CD14-positive monocyte (primary cell): ENCODE results near the gene NPM1. TPM values are rescaled to one million over a fixed set of nuclear protein-coding genes. Genes with fewer than 3 reads are reported as not detected.
"Not testable (repeated sequence)": the region's sequence is repeated elsewhere in the genome, so short reads cannot be mapped to it uniquely, and the experiment has no call there.

Experiments
- DNase-seq, 3 donors: peaks; one replicate each; pipeline ENCODE4 v3.0.0-alpha.2; 2011 to 2022
- H2AFZ ChIP-seq: 2 replicates; pipeline ENCODE4 v1.6.0; 2012; ENCODE audit warnings: mild to moderate bottlenecking, low read depth, low read length, inconsistent platforms; ENCODE audit not compliant: insufficient read depth, poor library complexity, severe bottlenecking
- H3K27ac ChIP-seq, 2 donors: 1 replicate in 1 of 2; 2 replicates in 1 of 2; pipeline ENCODE4 v1.5.1; 2012 to 2013; ENCODE audit warnings: low read length in 2 of 2, control low read depth in 1 of 2, inconsistent platforms in 1 of 2, low read depth in 1 of 2, mild to moderate bottlenecking in 1 of 2
- H3K27me3 ChIP-seq, 2 donors: one replicate each; pipeline versions ENCODE4 v1.6.0 to v1.6.1; 2011 to 2013; ENCODE audit warnings: low read length in 2 of 2; ENCODE audit not compliant: control insufficient read depth in 2 of 2, insufficient read depth in 2 of 2
- H3K36me3 ChIP-seq, 2 donors: replicated peaks in 1 of 2; 1 replicate in 1 of 2; 2 replicates in 1 of 2; pipeline versions ENCODE4 v1.5.1 to v1.6.1; 2012 to 2013; ENCODE audit warnings: low read length in 2 of 2, control low read depth in 1 of 2, inconsistent platforms in 1 of 2, mild to moderate bottlenecking in 1 of 2; ENCODE audit not compliant: insufficient read depth in 2 of 2, control insufficient read depth in 1 of 2
- H3K4me1 ChIP-seq, 2 donors: 1 replicate in 1 of 2; 2 replicates in 1 of 2; pipeline versions ENCODE4 v1.5.1 to v1.6.1; 2012 to 2013; ENCODE audit warnings: low read length in 2 of 2, control low read depth in 1 of 2, inconsistent platforms in 1 of 2, mild to moderate bottlenecking in 1 of 2, moderate library complexity in 1 of 2; ENCODE audit not compliant: insufficient read depth in 2 of 2, control insufficient read depth in 1 of 2
- H3K4me2 ChIP-seq: replicated peaks from 2 replicates; pipeline ENCODE3; 2012; ENCODE audit warnings: low read length, moderate library complexity, mild to moderate bottlenecking; ENCODE audit not compliant: poor library complexity, severe bottlenecking; ENCODE audit errors: extremely low read depth
- H3K4me3 ChIP-seq, 3 experiments: fragments of 200-600 bp in 1 of 3; sonication (generic) in 1 of 3; replicated peaks in 1 of 3; 1 replicate in 2 of 3; 2 replicates in 1 of 3; pipeline ENCODE4 v1.5.1; 2011 to 2013; ENCODE audit warnings: low read length in 3 of 3, mild to moderate bottlenecking in 3 of 3, control low read depth in 2 of 3, low read depth in 2 of 3, inconsistent platforms in 1 of 3, moderate library complexity in 1 of 3
- H3K79me2 ChIP-seq: 2 replicates; pipeline ENCODE4 v1.6.0; 2012; ENCODE audit warnings: mild to moderate bottlenecking, control low read depth, inconsistent platforms, low read length, moderate library complexity; ENCODE audit not compliant: insufficient read depth
- H3K9ac ChIP-seq: 2 replicates; pipeline ENCODE4 v1.6.0; 2017; ENCODE audit warnings: low read length, mild to moderate bottlenecking; ENCODE audit not compliant: insufficient read depth, poor library complexity, severe bottlenecking
- H3K9me3 ChIP-seq, 2 donors: replicated peaks in 1 of 2; 1 replicate in 1 of 2; 2 replicates in 1 of 2; pipeline versions ENCODE4 v1.5.1 to v1.6.1; 2012 to 2013; ENCODE audit warnings: low read length in 2 of 2, control low read depth in 1 of 2; ENCODE audit not compliant: control insufficient read depth in 1 of 2, insufficient read depth in 1 of 2
- H4K20me1 ChIP-seq: 2 replicates; pipeline ENCODE4 v1.6.0; 2012; ENCODE audit warnings: mild to moderate bottlenecking, low read length, control low read depth, moderate library complexity; ENCODE audit not compliant: insufficient read depth
- H3K27ac Mint-ChIP-seq, 7 donors: one replicate each; pipeline ENCODE4 v1.8.0; 2020; ENCODE audit warnings: mild to moderate bottlenecking in 7 of 7, mixed read lengths in 7 of 7, moderate library complexity in 6 of 7, inconsistent platforms in 2 of 7
- H3K27me3 Mint-ChIP-seq, 3 donors: one replicate each; pipeline ENCODE4 v1.8.0; 2021 to 2022; ENCODE audit warnings: low read depth in 3 of 3, mild to moderate bottlenecking in 3 of 3, mixed read lengths in 3 of 3, moderate library complexity in 3 of 3, inconsistent platforms in 1 of 3
- H3K36me3 Mint-ChIP-seq, 2 donors: one replicate each; pipeline ENCODE4 v1.8.0; 2020; ENCODE audit warnings: mixed read lengths in 2 of 2, inconsistent platforms in 1 of 2, mild to moderate bottlenecking in 1 of 2
- H3K4me1 Mint-ChIP-seq: one replicate; pipeline ENCODE4 v1.8.0; 2020; ENCODE audit warnings: mild to moderate bottlenecking, mixed read lengths
- H3K4me3 Mint-ChIP-seq, 2 donors: one replicate each; pipeline ENCODE4 v1.8.0; 2020; ENCODE audit warnings: mild to moderate bottlenecking in 2 of 2, mixed read lengths in 2 of 2, moderate library complexity in 1 of 2
- H3K9me3 Mint-ChIP-seq, 7 donors: one replicate each; pipeline ENCODE4 v1.8.0; 2020 to 2022; ENCODE audit warnings: mixed read lengths in 7 of 7, mild to moderate bottlenecking in 6 of 7, moderate library complexity in 6 of 7, inconsistent platforms in 2 of 7
- WGBS: methylation state at CpG from one replicate; pipeline ENCODE4 v1.1.5; 2013; ENCODE audit warnings: missing lambda C conversion rate; ENCODE audit not compliant: insufficient coverage; 5-methylcytosine and 5-hydroxymethylcytosine counted together
- intact Hi-C, 2 donors: fragments of 100-400 bp; cut with micrococcal nuclease; formaldehyde crosslinking; loops; one replicate each; pipeline versions ENCODE4 v1.15.0 to v1.15.1; 2023
- polyA plus RNA-seq, 3 donors: library from polyadenylated mRNA; depleted of rRNA in 1 of 3; unstranded in 2 of 3; stranded (reverse) in 1 of 3; fragments of 300-500 nt in 2 of 3; fragments of >200 nt in 1 of 3; fragmentation: Illumina TruSeq in 2 of 3; gene quantifications; 1 replicate in 2 of 3; 2 replicates in 1 of 3; pipeline ENCODE4 v1.2.3, GENCODE V29; 2012 to 2021
- TF ChIP-seq, protein P1 (sequence below): fragments of 200-600 bp; IDR thresholded peaks from one replicate; pipeline ENCODE4 v1.8.0; 2022; ENCODE audit warnings: antibody characterized with exemption, mild to moderate bottlenecking

NPM1 gene
- polyA plus RNA-seq, 3 donors = 102 to 191 (median 188) TPM

DNA sequence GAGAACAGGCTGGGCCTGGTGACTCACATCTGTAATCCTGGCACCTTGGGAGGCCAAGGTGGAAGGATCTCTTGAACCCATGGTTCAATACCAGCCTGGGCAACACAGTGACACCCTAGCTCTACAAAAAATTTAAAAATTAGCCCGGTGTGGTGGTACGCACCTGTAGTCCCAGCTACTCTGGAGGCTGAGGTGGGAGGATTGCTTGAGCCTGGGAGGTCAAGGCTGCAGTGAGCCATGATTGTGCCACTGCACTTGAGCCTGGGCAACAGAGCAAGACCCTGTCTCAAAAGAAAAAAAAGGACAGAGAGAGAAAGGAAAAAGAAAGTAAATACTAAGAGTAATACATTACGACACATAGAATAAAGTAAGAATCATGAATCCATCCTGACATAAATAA, 24.4 kb upstream of the NPM1 start:
- H2AFZ ChIP-seq, H3K27me3 ChIP-seq, H3K9ac ChIP-seq, H3K36me3 Mint-ChIP-seq, H3K27ac Mint-ChIP-seq, H3K4me3 Mint-ChIP-seq, DNase-seq, intact Hi-C loops, H3K4me3 ChIP-seq, H3K4me2 ChIP-seq, H3K9me3 ChIP-seq, H3K27ac ChIP-seq, H3K9me3 Mint-ChIP-seq, H3K36me3 ChIP-seq, H3K79me2 ChIP-seq, H4K20me1 ChIP-seq: not testable (repeated sequence)
- Mint-ChIP-seq H3K27me3 (peaks cover 9 to 13% (median 11%) of the 10 kb centered on the region in 3 donors), H3K4me1 (peaks cover 24% of the 10 kb centered on the region)
- 100% methylated on average over 2 of the region's 3 CpGs for WGBS
- H3K4me1 ChIP-seq = peaks cover 7 to 12% of the 10 kb centered on the region in 2 donors

DNA sequence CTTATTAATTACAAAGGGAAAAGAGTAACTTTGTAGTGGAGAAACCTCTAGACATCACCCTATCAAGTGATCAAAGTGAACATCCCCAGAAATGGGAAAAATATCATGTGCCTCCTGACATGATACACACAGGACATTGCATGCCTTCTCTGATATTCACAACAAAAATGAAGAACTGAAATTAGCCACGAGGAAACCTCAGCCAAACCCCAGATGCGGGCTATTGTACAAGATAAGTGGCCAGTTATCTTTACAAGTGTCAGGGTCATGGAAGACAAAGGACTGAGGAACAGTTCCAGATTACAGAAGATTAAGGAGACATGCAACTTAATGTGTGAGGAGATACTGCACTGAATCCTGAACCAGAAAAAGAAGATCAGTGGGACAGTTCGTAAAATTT, 23.8 kb upstream of the NPM1 start:
- Histone ChIP-seq H3K27me3 (peaks cover 0 to 2% of the 10 kb centered on the region in 2 donors), H2AFZ (no peak overlapping the region), H3K79me2 (no peaks in the 10 kb centered on the region), H3K36me3 (no peaks in the 10 kb centered on the region), H3K4me3 (no peak overlapping the region), H3K9ac (no peak overlapping the region), H3K4me1 (peaks cover 7 to 12% of the 10 kb centered on the region in 2 donors), H4K20me1 (no peaks in the 10 kb centered on the region), H3K4me2 (no peak overlapping the region), H3K27ac (no peak overlapping the region), H3K9me3 (no peaks in the 10 kb centered on the region)
- no peaks in the 10 kb centered on the region for H3K36me3 Mint-ChIP-seq
- no peak overlapping the region for H3K27ac Mint-ChIP-seq
- H3K4me1 Mint-ChIP-seq = peaks cover 24% of the 10 kb centered on the region
- no peaks in the 10 kb centered on the region for H3K9me3 Mint-ChIP-seq
- TF ChIP-seq, protein P1, sequence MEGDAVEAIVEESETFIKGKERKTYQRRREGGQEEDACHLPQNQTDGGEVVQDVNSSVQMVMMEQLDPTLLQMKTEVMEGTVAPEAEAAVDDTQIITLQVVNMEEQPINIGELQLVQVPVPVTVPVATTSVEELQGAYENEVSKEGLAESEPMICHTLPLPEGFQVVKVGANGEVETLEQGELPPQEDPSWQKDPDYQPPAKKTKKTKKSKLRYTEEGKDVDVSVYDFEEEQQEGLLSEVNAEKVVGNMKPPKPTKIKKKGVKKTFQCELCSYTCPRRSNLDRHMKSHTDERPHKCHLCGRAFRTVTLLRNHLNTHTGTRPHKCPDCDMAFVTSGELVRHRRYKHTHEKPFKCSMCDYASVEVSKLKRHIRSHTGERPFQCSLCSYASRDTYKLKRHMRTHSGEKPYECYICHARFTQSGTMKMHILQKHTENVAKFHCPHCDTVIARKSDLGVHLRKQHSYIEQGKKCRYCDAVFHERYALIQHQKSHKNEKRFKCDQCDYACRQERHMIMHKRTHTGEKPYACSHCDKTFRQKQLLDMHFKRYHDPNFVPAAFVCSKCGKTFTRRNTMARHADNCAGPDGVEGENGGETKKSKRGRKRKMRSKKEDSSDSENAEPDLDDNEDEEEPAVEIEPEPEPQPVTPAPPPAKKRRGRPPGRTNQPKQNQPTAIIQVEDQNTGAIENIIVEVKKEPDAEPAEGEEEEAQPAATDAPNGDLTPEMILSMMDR = no peak
- peak in 1 of 3 donors; percentile 12 for DNase-seq
- H3K4me3 Mint-ChIP-seq = no peak overlapping the region
- intact Hi-C loops = no loop called here
- 23% methylated on average over 3 of the region's 3 CpGs for WGBS
- H3K27me3 Mint-ChIP-seq = peaks cover 9 to 13% (median 12%) of the 10 kb centered on the region in 3 donors
